Measurements from ENCODE around the gene ZBTB20. TPM values are rescaled to one million over a fixed set of nuclear protein-coding genes. Genes with fewer than 3 reads are reported as not detected.

ZBTB20 gene
- polyA plus RNA-seq, 3 donors, result 1.3 to 3.2 (median 2.0) TPM

DNA sequence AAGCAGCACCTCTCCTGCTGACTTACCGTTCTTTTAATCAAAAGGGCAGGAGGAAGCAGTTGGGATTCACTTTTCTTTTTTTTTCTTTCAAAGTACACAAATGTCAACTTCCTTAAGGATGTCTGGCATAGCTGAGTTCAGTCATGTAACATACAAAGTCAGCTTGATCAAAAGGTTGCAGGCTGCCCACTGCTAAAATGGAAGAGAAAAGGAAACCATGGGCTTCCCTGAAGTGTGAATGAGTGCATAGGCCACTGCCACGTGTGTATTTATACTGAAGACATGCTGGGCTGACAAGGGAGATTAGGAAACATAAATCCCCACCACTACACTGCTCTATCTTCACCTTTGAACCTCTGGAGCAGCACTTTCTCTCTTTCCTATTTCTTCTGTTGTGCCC is 540.8 kb downstream of the ZBTB20 start:
- Histone ChIP-seq H3K4me1 (ENCODE audit: control insufficient read depth in 1 of 2, insufficient read depth in 2 of 2, low read length in 2 of 2) (no peaks in the 10 kb centered on the region), H3K4me3 (replicated peaks in 1 of 3; ENCODE audit: low read depth in 2 of 3, low read length in 3 of 3) (no peak overlapping the region), H3K27me3 (ENCODE audit: control insufficient read depth in 2 of 2, insufficient read depth in 2 of 2, low read length in 2 of 2) (no peaks in the 10 kb centered on the region), H3K36me3 (replicated peaks in 1 of 2; ENCODE audit: control insufficient read depth in 1 of 2, insufficient read depth in 2 of 2, low read length in 2 of 2) (no peaks in the 10 kb centered on the region), H3K4me2 (replicated peaks; ENCODE audit: extremely low read depth, low read length, poor library complexity, severe bottlenecking) (no peak overlapping the region), H3K79me2 (ENCODE audit: insufficient read depth, low read length) (no peaks in the 10 kb centered on the region), H3K9me3 (replicated peaks in 1 of 2; ENCODE audit: control insufficient read depth in 1 of 2, insufficient read depth in 1 of 2, low read length in 2 of 2) (no peaks in the 10 kb centered on the region), H3K27ac (ENCODE audit: low read depth in 1 of 2, low read length in 2 of 2) (no peak overlapping the region), H4K20me1 (ENCODE audit: insufficient read depth, low read length) (no peaks in the 10 kb centered on the region), H2AFZ (ENCODE audit: insufficient read depth, low read depth, low read length, poor library complexity, severe bottlenecking) (no peak overlapping the region), H3K9ac (ENCODE audit: insufficient read depth, low read length, poor library complexity, severe bottlenecking) (no peak overlapping the region)
- TF ChIP-seq, protein P1, sequence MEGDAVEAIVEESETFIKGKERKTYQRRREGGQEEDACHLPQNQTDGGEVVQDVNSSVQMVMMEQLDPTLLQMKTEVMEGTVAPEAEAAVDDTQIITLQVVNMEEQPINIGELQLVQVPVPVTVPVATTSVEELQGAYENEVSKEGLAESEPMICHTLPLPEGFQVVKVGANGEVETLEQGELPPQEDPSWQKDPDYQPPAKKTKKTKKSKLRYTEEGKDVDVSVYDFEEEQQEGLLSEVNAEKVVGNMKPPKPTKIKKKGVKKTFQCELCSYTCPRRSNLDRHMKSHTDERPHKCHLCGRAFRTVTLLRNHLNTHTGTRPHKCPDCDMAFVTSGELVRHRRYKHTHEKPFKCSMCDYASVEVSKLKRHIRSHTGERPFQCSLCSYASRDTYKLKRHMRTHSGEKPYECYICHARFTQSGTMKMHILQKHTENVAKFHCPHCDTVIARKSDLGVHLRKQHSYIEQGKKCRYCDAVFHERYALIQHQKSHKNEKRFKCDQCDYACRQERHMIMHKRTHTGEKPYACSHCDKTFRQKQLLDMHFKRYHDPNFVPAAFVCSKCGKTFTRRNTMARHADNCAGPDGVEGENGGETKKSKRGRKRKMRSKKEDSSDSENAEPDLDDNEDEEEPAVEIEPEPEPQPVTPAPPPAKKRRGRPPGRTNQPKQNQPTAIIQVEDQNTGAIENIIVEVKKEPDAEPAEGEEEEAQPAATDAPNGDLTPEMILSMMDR (IDR thresholded peaks at IDR 0.05), result no peak
- peak overlapping the region in 1 of 7 donors; percentile 33 for H3K27ac Mint-ChIP-seq
- H3K27me3 Mint-ChIP-seq (ENCODE audit: low read depth in 3 of 3), result no peaks in the 10 kb centered on the region
- intact Hi-C loops (cut with micrococcal nuclease), result no loop called here
- H3K36me3 Mint-ChIP-seq, result no peaks in the 10 kb centered on the region
- no peak overlapping the region for H3K4me3 Mint-ChIP-seq
- H3K9me3 Mint-ChIP-seq, result peaks cover 0 to 1% (median 0%) of the 10 kb centered on the region in 7 donors
- no peaks in the 10 kb centered on the region for H3K4me1 Mint-ChIP-seq
- DNase-seq, result no peak
- WGBS (ENCODE audit: insufficient coverage), result no CpG with 5 or more reads among the region's 2 CpGs

DNA sequence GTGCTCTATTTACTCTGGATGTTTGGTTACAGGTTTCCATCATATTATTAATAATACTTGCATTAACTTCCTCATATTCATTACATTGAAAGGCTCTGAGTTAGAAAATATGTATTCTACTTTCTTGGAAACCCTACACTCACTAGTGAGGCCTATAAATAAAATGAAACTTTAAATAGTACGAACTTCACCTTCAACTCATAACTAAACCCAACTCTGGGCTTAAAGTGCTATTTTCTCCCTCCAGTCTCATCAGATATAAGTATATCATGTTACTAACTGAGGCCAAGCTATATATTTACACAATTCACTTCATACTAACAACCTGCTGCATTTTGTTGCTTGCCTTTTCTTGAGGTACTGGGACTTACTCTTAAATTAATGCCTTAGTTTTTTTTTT is 546.5 kb downstream of the ZBTB20 start:
- Mint-ChIP-seq H3K4me1 (no peaks in the 10 kb centered on the region), H3K27ac (no peak overlapping the region), H3K9me3 (no peaks in the 10 kb centered on the region), H3K27me3 (ENCODE audit: low read depth in 3 of 3) (peaks cover 0 to 2% (median 0%) of the 10 kb centered on the region in 3 donors), H3K4me3 (no peak overlapping the region), H3K36me3 (no peaks in the 10 kb centered on the region)
- Histone ChIP-seq H4K20me1 (ENCODE audit: insufficient read depth, low read length) (no peaks in the 10 kb centered on the region), H3K9ac (ENCODE audit: insufficient read depth, low read length, poor library complexity, severe bottlenecking) (no peak overlapping the region), H3K9me3 (replicated peaks in 1 of 2; ENCODE audit: control insufficient read depth in 1 of 2, insufficient read depth in 1 of 2, low read length in 2 of 2) (no peaks in the 10 kb centered on the region), H3K4me2 (replicated peaks; ENCODE audit: extremely low read depth, low read length, poor library complexity, severe bottlenecking) (no peak overlapping the region), H3K27ac (ENCODE audit: low read depth in 1 of 2, low read length in 2 of 2) (no peak overlapping the region), H3K79me2 (ENCODE audit: insufficient read depth, low read length) (no peaks in the 10 kb centered on the region), H3K36me3 (replicated peaks in 1 of 2; ENCODE audit: control insufficient read depth in 1 of 2, insufficient read depth in 2 of 2, low read length in 2 of 2) (no peaks in the 10 kb centered on the region), H3K27me3 (ENCODE audit: control insufficient read depth in 2 of 2, insufficient read depth in 2 of 2, low read length in 2 of 2) (no peaks in the 10 kb centered on the region), H2AFZ (ENCODE audit: insufficient read depth, low read depth, low read length, poor library complexity, severe bottlenecking) (no peak overlapping the region), H3K4me3 (replicated peaks in 1 of 3; ENCODE audit: low read depth in 2 of 3, low read length in 3 of 3) (no peak overlapping the region), H3K4me1 (ENCODE audit: control insufficient read depth in 1 of 2, insufficient read depth in 2 of 2, low read length in 2 of 2) (no peaks in the 10 kb centered on the region)
- no CpG with 5 or more reads among the region's 1 CpG for WGBS (ENCODE audit: insufficient coverage)
- TF ChIP-seq, protein P1 (IDR thresholded peaks at IDR 0.05), result no peak
- no peak for DNase-seq
- intact Hi-C loops (cut with micrococcal nuclease), result no loop called here

Data from CD14-positive monocyte (primary cell).